PC-3 (cell line): Measurements from ENCODE around the gene SNX15.

Experiments used
- EZH2 ChIP-seq: fragments of 300-600 bp; sonication (generic); IDR thresholded peaks from one replicate; pipeline ENCODE4 v1.6.1; 2017; ENCODE audit warnings: antibody characterized with exemption, mild to moderate bottlenecking, low read length; ENCODE audit not compliant: unreplicated experiment
- EZH2phosphoT487 ChIP-seq: fragments of 300-600 bp; sonication (generic); IDR thresholded peaks from 2 replicates; pipeline ENCODE4 v1.6.1; 2018; ENCODE audit warnings: mild to moderate bottlenecking, antibody characterized with exemption, low read length, borderline replicate concordance
- TF ChIP-seq, protein P1 (sequence below): fragments of 300-600 bp; sonication (generic); conservative IDR thresholded peaks from 2 replicates; pipeline ENCODE4 v1.5.1; 2017; ENCODE audit warnings: antibody characterized with exemption, low read depth, mild to moderate bottlenecking, low read length

DNA sequence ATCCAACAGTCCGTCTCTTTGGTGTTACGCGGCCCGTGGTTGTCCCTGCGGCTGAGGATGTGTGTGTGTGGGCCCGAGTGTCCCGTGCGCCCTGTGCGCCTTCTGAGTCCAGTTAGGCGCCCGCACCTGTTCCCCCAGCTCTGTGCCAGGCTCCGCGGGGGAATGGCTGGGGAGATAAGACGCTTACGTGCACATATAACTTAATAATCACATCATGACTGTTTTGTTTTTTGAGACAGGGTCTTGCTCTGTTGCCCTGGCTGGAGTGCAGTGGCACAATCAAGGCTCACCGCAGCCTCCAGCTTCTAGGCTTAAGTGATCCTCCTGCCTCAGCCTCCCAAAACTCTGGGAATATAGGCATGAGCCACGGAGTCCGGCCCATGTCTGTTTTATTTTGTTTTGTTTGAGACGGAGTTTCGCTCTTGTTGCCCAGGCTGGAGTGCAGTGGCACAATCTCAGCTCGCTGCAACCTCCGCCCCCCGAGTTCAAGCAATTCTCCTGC, 12.5 kb upstream of the SNX15 start:
- TF ChIP-seq, protein P1, sequence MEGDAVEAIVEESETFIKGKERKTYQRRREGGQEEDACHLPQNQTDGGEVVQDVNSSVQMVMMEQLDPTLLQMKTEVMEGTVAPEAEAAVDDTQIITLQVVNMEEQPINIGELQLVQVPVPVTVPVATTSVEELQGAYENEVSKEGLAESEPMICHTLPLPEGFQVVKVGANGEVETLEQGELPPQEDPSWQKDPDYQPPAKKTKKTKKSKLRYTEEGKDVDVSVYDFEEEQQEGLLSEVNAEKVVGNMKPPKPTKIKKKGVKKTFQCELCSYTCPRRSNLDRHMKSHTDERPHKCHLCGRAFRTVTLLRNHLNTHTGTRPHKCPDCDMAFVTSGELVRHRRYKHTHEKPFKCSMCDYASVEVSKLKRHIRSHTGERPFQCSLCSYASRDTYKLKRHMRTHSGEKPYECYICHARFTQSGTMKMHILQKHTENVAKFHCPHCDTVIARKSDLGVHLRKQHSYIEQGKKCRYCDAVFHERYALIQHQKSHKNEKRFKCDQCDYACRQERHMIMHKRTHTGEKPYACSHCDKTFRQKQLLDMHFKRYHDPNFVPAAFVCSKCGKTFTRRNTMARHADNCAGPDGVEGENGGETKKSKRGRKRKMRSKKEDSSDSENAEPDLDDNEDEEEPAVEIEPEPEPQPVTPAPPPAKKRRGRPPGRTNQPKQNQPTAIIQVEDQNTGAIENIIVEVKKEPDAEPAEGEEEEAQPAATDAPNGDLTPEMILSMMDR: no peak
- no peak for TF ChIP-seq EZH2phosphoT487
- no peak for TF ChIP-seq EZH2
